GM19239 (cell line): Measurements from ENCODE around the gene FGF11.

Source experiments
- DNase-seq: peaks from one replicate; pipeline ENCODE4 v3.0.0; 2011; ENCODE audit warnings: low spot score; ENCODE audit not compliant: insufficient read length
- FAIRE-seq: peaks from 2 replicates; lab custom pipeline; 2011; peaks lifted over from hg19 to GRCh38; lab: Jason Lieb, UNC

Gene FGF11

DNA sequence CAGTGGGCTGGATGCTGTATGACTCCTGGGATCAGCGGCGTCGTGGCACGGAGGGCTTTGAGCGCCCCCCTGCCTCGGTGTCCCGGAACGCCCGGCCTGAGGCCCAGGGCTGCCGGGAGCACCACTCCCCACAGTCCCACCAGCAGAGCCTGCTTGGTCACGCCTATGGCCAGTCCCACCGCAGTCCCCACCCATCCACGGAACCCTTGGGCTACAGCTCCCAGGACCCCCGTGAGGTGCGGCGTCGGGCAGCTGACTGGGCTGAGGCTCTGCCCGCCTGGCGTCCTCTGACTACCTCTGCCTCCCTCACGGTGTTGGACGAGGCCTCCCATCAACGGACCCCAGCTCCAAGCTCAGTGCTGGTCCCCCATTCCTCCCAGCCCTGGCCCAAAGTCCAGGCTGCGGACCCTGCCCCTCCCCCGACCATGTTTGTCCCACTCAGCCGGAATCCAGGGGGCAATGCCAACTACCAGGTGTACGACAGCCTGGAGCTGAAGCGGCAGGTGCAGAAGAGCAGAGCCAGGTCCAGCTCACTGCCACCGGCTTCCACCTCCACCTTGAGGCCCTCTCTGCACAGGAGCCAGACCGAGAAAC is 12.3 kb upstream of the FGF11 start:
- no peak for DNase-seq
- no peak for FAIRE-seq

GRCh38 chr17:7427549-7427948 is 11.8 kb upstream of the FGF11 start:
- no peak for DNase-seq
- FAIRE-seq = no peak

GRCh38 chr17:7428557-7428956 is 10.8 kb upstream of the FGF11 start, which contains the start of gene SPEM3:
Gene SPEM3, plus strand, starts transcription at chr17:7428857. Its CDS starts 46 bp downstream, at chr17:7428903.
- FAIRE-seq = no peak
- no peak for DNase-seq

- FAIRE-seq (no peak), DNase-seq (no peak)
Observed at GRCh38 chr17:7429722-7430121, 9.6 kb upstream of the FGF11 start.

- FAIRE-seq = no peak
- DNase-seq = no peak
Observed at GRCh38 chr17:7431231-7431630, 8.1 kb upstream of the FGF11 start.

- no peak for FAIRE-seq
- DNase-seq = no peak
Observed at GRCh38 chr17:7432296-7432695, 7.0 kb upstream of the FGF11 start.

DNA sequence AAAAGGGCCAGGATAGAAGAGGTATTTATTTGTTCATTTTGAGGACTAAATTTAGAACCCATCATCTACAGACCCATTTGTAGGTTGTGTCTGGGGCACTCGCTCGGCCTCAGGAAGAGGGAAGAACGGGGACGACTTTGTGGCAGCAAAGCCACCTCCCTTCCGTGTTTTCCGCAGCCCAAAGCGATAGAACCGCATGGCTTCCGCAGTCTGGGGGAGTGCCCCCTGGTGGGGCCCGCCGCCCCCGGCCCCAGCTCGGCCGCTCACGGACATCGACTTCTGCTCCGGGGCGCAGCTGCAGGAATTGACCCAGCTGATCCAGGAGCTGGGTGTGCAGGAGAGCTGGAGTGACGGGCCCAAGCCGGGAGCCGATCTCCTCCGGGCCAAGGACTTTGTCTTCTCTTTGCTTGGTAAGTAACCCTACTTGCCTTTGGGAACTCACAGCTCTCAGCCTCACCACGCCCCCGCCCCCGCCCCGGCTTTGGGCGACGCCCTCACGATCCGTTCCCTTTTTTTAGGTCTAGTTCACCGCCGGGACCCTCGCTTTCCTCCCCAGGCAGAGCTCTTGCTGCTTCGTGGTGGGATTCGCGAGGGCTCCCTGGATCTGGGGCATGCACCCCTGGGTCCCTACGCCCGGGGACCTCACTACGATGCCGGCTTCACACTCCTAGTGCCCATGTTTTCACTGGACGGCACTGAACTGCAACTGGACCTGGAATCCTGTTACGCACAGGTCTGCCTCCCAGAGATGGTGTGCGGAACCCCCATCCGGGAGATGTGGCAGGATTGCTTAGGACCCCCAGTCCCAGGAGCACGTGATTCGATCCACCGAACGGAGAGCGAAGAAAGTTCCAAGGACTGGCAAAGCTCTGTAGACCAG is 3.4 kb upstream of the FGF11 start:
- FAIRE-seq = no peak

GRCh38 chr17:7436556-7437368 is 2.5 kb upstream of the FGF11 start:
- FAIRE-seq (no peak), DNase-seq (no peak)

More for the DNA sequence above, 3.4 kb upstream of the FGF11 start:
- DNase-seq = no peak

GRCh38 chr17:7437369-7437863 is 1.9 kb upstream of the FGF11 start:
- no peak for FAIRE-seq

DNA sequence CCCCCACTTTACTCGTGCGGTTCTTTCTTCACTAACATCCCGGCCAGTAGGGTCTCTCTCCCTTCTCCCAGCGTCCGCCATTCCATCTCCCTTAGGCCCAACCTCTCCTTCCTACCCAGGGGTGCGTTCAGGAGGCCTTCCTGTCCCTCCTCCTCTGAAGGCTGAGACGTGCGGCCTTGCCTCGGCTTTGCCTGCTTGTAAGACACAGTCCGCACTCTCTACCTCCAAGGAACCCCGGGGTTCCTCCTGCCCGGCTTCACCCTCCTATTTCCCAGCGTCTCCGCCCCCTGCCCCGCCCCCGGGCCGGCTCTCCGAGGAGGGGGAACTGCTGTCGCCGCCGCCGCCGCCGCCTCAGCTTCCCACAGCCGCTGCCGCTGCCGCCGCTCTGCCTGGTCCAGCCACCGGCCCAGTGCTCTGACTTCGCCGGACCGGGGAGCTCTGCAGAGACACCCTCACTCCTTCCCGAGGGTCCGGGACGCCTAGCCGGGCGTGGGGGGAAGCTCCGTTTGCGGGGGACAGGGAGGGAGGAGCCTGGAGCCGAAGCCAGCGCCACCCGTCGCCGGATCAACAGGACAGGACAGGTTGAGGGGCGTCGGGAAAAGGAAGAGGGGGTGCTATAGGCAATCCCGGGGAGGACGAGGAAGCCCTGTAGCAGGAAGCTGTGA is 1.2 kb upstream of the FGF11 start:
- FAIRE-seq = no peak
- no peak for DNase-seq

More at GRCh38 chr17:7437369-7437863, 1.9 kb upstream of the FGF11 start:
- no peak for DNase-seq

- no peak for DNase-seq
- FAIRE-seq = no peak
Observed at GRCh38 chr17:7438656-7439460, 454 bp upstream of the FGF11 start.

GRCh38 chr17:7440113-7440833 is 961 bp downstream of the FGF11 start:
- FAIRE-seq (peak; percentile 87), DNase-seq (no peak)

GRCh38 chr17:7440834-7441195 is 1.5 kb downstream of the FGF11 start:
- FAIRE-seq = no peak
- DNase-seq = no peak

DNA sequence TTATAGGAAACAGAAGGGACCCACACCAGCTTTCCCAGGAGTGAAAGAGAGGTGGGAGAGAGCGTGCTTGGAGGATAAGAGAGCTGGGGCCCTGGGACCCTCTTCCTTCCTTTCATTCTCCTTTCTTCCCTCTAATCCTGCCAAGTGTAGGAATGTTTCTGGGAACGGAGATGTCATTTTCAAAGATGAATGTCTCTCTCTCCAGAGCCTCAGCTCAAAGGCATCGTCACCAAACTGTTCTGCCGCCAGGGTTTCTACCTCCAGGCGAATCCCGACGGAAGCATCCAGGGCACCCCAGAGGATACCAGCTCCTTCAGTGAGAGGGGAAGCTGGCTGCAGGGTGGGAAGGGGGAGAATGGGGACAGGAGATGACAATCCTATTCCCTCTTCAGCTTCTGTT is 2.0 kb downstream of the FGF11 start:
- DNase-seq = no peak
- FAIRE-seq = no peak

GRCh38 chr17:7442142-7442541 is 2.8 kb downstream of the FGF11 start:
- no peak for FAIRE-seq
- DNase-seq = no peak

DNA sequence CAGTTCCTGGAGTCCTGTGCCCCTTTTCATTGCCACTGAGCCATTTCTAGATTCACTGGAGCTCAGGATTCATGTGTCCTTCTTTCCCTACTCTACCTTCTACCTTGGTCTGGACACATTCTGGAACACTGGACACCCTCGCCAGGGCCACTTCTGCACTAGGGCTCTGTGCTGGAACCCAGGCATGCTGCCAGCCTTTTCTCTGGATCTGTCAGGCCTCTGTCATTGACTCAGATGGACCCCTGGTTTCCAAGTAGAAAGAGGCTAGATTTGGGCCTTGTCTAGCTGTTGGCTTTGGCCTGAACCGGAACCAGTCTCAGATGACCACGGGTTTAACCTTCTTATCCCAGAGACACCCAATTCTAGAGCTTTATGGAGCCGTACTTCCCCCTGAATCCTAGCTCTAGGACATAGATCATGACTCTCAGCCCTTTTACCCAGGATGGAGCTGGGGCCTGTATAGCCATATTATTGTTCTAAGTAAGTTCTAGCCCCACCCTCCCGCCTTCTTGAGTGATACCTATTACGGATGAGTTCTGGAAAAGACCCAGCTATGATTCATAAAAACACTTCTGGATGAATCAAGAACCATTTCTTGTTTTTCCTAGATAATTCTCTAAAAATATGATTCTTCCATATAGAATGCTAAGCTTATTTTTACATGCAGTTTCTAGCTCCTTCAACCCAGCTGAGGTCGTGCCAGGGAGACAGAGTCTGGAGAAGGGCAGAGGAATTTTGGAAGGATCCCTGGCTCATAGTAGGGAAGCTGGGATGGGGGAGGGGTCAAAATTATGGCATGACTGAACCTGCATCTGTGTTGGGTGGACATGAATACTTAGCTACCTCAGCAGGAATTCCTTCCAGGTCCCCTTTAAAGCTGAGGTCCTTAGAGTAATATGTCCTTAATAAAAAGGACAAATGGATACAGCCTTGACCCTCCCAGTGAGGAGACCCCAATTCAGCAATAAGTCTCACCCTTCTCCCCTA is 4.5 kb downstream of the FGF11 start:
- no peak for FAIRE-seq
- no peak for DNase-seq
